Thoracic aorta (tissue), 2 donors: ENCODE results near the gene BOLL. TPM values are rescaled to one million over a fixed set of nuclear protein-coding genes. Genes with fewer than 3 reads are reported as not detected.

Source experiments
- ATAC-seq: fragments of 150-250 bp; one replicate; pipeline ENCODE4 v1.8.0; 2017; ENCODE audit warnings: low read depth; ENCODE audit not compliant: insufficient number of reproducible peaks, low FRiP score
- DNase-seq: peaks from one replicate; pipeline ENCODE4 v3.0.0-alpha.2; 2020; ENCODE audit warnings: low spot score
- H3K27ac ChIP-seq, 2 donors: fragments of 200-600 bp; sonication (generic); 1 replicate in 1 of 2; 2 replicates in 1 of 2; pipeline ENCODE4 v1.5.1; 2016; ENCODE audit warnings: mild to moderate bottlenecking in 2 of 2, moderate library complexity in 2 of 2
- H3K27me3 ChIP-seq: fragments of 200-600 bp; sonication (generic); replicated peaks from 2 replicates; pipeline ENCODE4 v1.6.0; 2016; ENCODE audit warnings: mild to moderate bottlenecking; ENCODE audit not compliant: insufficient read depth
- H3K36me3 ChIP-seq: fragments of 200-600 bp; sonication (generic); one replicate; pipeline ENCODE4 v1.5.1; 2016
- H3K4me1 ChIP-seq, 2 donors: fragments of 200-600 bp; sonication (generic); 1 replicate in 1 of 2; 2 replicates in 1 of 2; pipeline versions ENCODE4 v1.5.1 to v1.6.0; 2016; ENCODE audit warnings: low read depth in 2 of 2, mild to moderate bottlenecking in 1 of 2; ENCODE audit not compliant: control insufficient read depth in 1 of 2
- H3K4me3 ChIP-seq: fragments of 200-600 bp; sonication (generic); 2 replicates; pipeline ENCODE4 v1.5.1; 2016; ENCODE audit warnings: mild to moderate bottlenecking
- H3K9me3 ChIP-seq: fragments of 200-600 bp; sonication (generic); 2 replicates; pipeline ENCODE4 v1.5.1; 2016
- total RNA-seq, 2 donors: library from RNA; depleted of rRNA; stranded (reverse); fragments of >200 nt; gene quantifications; one replicate each; pipeline versions ENCODE4 v1.1.0 to v1.2.3, GENCODE V29; 2016
- TF ChIP-seq, protein P1 (sequence below): fragments of 200-600 bp; sonication (generic); IDR thresholded peaks from one replicate; pipeline ENCODE4 v1.5.1; 2019; ENCODE audit warnings: antibody characterized with exemption

BOLL gene
- total RNA-seq, 2 donors from 2014 or later, result not detected

DNA sequence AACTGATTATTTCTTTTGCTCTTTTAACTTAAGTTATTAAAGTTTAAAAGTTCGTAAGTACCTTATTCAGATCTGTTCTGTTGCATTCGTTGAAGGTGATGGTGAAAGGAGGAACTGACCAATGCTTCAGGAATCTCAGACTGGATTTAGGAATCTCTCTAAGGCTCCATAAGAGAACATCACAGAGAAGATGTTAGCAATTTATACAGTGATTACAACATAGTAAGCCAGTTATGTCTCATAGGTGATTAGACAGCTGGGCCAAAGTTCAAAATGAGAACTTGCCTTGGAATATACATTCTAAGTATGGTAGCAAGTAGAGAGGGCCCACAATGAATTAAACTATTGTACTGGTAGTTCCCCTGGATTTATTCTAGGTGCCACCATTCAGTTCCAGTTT, 76.8 kb downstream of the BOLL start:
- Histone ChIP-seq H3K9me3 (no peaks in the 10 kb centered on the region), H3K4me1 (peaks cover 27 to 32% of the 10 kb centered on the region in 2 donors), H3K27ac (no peak overlapping the region), H3K4me3 (peak overlapping the region; percentile 22), H3K36me3 (no peaks in the 10 kb centered on the region), H3K27me3 (no peaks in the 10 kb centered on the region)
- DNase-seq, result no peak
- TF ChIP-seq, protein P1, sequence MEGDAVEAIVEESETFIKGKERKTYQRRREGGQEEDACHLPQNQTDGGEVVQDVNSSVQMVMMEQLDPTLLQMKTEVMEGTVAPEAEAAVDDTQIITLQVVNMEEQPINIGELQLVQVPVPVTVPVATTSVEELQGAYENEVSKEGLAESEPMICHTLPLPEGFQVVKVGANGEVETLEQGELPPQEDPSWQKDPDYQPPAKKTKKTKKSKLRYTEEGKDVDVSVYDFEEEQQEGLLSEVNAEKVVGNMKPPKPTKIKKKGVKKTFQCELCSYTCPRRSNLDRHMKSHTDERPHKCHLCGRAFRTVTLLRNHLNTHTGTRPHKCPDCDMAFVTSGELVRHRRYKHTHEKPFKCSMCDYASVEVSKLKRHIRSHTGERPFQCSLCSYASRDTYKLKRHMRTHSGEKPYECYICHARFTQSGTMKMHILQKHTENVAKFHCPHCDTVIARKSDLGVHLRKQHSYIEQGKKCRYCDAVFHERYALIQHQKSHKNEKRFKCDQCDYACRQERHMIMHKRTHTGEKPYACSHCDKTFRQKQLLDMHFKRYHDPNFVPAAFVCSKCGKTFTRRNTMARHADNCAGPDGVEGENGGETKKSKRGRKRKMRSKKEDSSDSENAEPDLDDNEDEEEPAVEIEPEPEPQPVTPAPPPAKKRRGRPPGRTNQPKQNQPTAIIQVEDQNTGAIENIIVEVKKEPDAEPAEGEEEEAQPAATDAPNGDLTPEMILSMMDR, result no peak
- no peak for ATAC-seq

DNA sequence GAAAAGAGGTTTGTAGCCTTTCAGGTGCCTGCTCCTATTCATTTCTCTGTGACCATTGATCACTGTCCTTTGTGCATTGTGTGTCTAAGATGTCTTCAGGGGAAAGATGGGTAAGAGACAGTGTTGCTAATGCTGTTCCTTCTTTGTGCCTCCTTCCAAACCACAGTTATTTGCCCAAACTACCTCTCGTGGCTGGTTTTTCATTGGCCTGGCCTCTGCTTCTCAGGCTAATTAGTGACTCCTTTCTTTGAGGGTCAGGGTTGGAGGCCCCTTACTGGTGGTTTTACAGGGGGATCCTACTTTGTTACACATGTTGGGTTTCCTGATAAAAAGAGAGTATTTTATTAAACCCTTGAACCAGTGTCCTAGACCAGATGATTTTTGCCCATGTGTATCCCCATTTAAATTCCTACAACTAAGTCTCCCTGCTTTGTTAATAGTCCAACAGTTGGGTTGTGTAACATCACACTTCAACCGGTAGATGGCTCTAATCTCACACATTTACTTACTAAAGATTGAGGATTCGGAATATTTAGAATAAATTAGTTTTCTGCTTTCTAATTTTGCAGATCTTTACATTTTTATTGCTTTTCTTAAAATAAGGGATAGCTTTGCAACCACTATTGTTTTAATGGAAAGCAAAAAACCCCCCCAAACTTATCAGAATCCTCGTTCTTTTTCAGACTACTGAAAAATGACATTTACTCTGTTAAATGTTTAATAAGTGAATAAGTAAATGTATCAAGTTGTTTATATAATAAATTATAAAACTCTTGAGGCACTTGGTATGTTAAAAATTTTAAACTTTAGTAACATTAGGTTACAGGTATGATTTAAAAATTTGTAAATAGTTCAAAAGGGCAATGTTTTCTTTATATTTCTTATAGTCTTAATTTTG, 77.6 kb downstream of the BOLL start:
- ATAC-seq, result no peak

DNA sequence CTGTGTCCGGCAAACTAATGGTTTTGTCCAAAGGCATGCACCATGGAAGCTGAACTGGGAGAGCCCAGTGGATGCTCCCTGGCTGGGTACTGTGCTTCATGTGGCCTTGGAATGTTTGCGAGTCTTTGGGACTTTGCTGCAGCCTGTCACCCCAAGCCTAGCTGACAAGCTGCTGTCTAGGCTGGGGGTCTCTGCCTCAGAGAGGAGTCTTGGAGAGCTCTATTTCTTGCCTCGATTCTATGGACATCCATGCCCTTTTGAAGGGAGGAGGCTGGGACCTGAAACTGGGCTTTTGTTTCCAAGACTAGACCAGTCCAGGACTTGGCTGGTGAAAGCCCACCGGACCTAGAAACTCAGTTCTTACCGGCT, 78.3 kb downstream of the BOLL start:
- Histone ChIP-seq H3K27me3 (no peaks in the 10 kb centered on the region), H3K4me1 (peaks cover 27 to 32% of the 10 kb centered on the region in 2 donors), H3K27ac (no peak overlapping the region), H3K36me3 (no peaks in the 10 kb centered on the region), H3K9me3 (no peaks in the 10 kb centered on the region), H3K4me3 (peak overlapping the region; percentile 79)
- TF ChIP-seq, protein P1, result no peak
- DNase-seq (no peak), ATAC-seq (no peak)

More for the DNA sequence above, 77.6 kb downstream of the BOLL start:
- peaks cover 27 to 32% of the 10 kb centered on the region in 2 donors for H3K4me1 ChIP-seq
- H3K4me3 ChIP-seq, result peak overlapping the region; percentile 79
- H3K27ac ChIP-seq, result no peak overlapping the region
- H3K9me3 ChIP-seq, result no peaks in the 10 kb centered on the region
- H3K36me3 ChIP-seq, result no peaks in the 10 kb centered on the region
- no peaks in the 10 kb centered on the region for H3K27me3 ChIP-seq
- no peak for DNase-seq
- TF ChIP-seq, protein P1, result peak; percentile 73

DNA sequence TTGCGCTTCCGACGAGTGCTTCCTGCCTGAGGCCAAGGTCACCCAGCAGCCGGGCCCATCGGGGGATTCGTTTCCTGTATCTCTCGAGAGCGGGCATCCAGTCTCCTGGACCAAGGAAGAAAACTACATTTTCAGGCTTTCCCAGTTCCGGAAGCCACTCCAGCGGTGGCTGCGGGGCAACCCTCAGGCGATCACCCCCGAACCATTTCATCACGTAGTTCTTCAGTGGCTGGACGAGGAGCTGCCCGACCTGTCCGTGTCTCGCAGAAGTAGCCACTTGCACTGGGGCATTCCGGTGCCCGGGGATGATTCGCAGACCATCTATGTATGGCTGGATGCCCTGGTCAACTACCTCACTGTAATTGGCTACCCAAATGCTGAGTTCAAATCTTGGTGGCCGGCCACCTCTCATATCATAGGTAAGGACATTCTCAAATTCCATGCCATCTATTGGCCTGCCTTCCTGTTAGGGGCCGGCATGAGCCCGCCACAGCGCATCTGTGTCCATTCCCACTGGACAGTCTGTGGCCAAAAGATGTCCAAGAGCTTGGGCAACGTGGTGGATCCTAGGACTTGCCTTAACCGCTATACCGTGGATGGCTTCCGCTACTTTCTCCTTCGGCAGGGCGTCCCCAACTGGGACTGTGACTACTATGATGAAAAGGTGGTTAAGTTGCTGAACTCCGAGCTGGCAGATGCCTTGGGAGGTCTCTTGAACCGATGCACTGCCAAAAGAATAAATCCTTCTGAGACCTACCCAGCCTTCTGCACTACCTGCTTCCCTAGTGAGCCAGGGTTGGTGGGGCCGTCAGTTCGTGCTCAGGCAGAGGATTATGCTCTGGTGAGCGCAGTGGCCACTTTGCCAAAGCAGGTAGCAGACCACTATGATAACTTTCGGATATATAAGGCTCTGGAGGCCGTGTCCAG, 78.9 kb downstream of the BOLL start:
- no peak for DNase-seq
- no peaks in the 10 kb centered on the region for H3K9me3 ChIP-seq
- peak; percentile 6 for ATAC-seq

More for the DNA sequence above, 78.9 kb downstream of the BOLL start:
- Histone ChIP-seq H3K27me3 (no peaks in the 10 kb centered on the region), H3K27ac (peak overlapping the region; percentile 22 to 60), H3K4me1 (peaks cover 27 to 32% of the 10 kb centered on the region in 2 donors), H3K36me3 (no peaks in the 10 kb centered on the region), H3K4me3 (peak overlapping the region; percentile 79)
- TF ChIP-seq, protein P1, result no peak
